SIG-M5 treated with dmso at 0.1 percent for 504 hours (cell line): ENCODE data around the gene GAK.
A peak's percentile ranks its signal among the peaks of the same experiment; 100 is the strongest.
"Not testable (repeated sequence)": the region's sequence is repeated elsewhere in the genome, so short reads cannot be mapped to it uniquely, and the experiment has no call there.

Experiments
- DNase-seq: peaks from one replicate; lab custom pipeline; 2025; ENCODE audit not compliant: unreplicated experiment; lab: John Stamatoyannopoulos, UW

Gene GAK

DNA sequence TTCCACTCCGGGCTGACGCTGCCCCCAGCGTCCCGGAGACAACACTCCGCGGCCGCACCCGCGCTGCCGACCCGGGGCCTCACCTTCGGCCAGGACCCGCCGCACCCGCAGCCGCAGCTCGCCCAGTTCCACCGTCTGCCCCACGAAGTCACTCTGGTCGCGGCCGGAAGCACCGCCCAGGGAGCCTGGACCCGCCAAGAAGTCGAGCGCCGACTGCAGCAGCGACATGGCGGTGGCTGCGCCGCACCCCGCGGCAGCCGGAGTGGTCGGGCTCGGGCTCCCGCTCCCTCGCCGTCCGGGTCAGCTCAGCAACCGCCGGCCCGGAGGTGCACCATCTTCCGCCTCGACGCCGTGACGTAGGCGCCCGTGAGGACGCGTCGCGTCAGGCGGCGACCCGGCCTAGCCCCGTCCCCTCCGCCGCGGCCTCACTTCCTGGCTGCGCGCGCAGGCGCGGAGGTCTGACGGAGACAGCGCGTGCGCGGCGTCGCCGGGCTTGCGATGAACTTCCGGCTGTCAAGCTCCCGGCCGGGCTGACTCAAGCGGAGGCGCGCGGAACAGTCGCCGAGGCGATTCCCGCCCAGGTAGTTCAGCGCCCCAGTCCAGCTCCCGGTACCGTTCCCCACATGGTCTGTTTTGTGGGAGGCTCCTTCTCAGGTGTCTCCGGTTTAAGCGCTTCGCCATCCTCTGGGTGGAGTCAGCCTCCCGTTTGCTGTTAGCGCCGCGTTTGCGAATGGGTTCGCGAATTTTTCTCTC lies at the start of gene GAK, which contains the start of gene TMEM175:
TSS of gene GAK (minus strand) at position 357 of the 753 bp plus-strand sequence. CDS start at position 228, 129 bp downstream.
TSS of gene TMEM175 (plus strand) at position 501 of the 753 bp plus-strand sequence. CDS start 15,280 bp downstream, outside the sequence.
- DNase-seq: peak; percentile 84

DNA sequence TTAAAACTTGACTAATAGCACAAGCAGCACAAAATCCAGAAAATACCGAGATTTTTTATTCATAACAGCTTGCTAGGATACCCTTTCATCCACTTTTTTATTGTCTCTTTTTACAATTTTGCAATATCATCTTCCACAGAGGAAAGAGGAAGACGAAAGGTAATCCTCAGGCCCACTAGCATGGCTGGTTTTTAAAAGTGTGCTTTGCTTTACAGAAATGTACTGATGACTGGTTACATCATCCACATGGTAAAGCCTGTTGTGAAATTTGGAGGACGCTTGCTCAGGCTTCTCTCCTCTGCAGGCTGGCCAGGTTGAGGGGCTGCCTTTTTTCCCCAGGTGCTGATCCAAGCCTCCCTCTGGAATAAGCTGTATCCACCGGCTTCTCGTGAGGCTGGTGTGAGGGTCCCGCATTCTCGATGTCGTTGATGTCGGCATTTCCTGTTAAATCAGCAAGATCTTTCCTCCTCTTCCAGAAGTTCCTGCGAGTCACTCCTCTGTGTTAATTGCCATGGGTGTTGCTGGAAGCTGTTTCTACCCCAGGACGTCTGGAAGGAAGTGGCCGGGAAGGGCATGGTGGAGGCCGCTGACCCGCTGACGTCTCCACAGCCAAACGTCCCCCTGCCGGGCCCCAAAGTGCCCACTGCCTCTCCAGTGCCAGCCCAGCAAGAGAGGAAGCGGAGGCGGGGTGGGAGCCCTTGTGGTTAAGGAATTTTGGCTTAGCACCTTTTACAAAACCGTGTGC lies 47.0 kb upstream of the GAK start:
- peak; percentile 94 for DNase-seq

GRCh38 chr4:976016-976415 lies 43.9 kb upstream of the GAK start:
- DNase-seq: not testable (repeated sequence)

- DNase-seq: no peak
Measured at GRCh38 chr4:974668-975067, 42.6 kb upstream of the GAK start.

GRCh38 chr4:973431-974397 lies 41.6 kb upstream of the GAK start, which contains the start of gene DGKQ:
Gene DGKQ, minus strand, starts transcription at chr4:973569. Its CDS starts 87 bp downstream, at chr4:973482.
- peak; percentile 54 for DNase-seq

GRCh38 chr4:972651-973424 lies 40.7 kb upstream of the GAK start:
- no peak for DNase-seq

DNA sequence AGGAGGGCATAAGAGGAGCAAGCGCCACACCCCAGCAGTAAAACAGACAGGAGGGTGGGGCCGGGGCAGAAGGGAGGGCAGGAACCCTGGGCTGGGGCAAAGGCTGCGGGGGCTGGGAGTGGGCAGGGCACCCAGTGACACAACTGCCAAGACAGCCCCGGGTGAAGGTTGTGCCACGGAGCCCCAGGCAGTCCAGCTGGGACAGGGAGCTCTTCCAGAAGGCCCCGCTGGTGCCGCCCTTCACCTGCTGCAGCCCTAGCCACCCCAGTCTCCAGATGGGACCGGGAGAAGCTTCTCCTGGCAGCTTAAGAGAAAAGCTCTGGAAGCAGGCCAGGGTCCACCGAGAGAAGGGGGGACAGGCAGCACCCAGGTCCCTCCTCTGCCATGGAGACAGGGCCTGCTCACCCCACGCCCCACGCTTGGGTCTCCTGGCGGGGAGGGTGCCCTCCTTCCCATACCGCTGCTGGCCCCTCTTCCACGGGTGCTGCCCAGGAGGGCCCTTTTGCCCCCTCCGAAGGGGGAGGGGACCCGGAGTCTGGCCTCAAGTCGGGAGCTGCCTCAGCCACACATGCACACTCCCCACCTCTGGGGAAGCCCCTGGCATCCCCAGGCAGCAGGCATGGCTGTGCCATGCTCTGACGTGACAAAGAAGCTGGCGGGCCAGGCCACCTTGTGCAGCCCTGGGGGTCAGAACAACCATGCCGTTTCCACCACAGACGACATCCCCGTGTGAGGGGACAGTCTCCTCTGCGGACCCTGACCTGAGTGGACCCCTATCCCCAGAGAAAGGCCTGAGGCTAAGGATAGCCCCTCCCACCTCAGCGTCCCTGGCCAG lies 39.8 kb upstream of the GAK start:
- no peak for DNase-seq

DNA sequence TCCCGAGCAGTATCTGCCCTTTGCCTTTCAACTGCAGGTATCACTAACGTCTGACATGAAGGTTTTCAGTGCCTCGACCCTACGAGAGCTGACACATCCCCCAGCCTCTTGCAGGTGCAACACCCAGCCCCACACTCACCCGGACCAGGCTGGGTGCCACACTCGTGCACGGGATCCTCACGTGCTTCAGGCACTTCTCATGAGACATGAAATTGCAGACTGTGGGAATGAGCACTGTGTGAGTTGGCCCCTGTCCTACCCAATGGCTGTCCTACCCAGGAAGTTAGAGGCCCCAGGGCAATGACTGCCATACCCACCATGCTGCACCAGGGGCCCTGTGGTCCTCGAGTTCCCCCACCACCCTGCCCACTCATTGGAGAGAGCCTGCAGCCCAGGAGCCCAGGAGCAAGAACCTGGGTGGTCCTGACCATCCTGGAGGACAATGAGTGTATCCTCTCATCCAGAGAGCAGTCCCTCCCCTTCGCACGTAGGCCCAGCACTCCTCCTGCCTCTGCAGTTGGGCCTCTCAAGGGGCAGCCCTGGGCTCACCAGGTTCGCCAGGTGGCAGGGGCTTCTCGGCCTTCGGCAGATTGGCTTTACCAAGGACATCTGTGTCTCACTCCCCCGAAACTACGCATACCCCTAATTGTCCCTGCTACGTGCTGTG lies 38.9 kb upstream of the GAK start:
- no peak for DNase-seq

DNA sequence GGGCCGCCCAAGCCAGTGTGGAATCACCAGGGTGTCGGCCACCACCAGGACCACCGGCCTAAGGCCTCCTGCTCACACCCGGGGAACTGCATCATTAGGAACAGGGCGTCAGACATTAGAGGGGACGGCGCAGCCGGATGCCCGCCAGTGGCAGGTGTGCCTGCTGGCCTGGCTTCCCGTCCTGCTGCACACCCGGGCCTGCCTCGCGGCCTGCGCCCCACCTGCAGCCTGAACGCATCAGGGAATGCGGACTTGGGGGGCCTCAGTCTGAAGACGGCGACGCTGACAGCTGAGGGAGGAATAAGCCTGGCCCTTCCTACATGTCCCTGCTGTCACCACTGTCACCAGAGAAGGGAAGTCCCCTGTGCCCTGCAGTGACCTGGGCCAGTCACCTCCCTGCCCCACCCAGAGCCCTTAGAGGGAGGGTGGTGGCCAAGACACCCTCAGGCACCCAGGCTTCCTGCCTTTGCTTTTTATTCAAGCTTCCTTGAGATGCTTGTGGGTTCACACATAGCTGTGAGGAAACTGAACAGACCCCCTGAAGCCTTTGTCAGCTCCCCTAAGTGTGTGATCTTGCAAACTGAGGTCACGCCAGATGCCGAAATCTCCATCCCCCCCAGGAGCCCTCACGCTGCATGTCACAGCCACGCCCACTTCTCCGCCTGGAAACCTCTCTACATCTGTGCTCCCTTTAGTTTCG lies 38.1 kb upstream of the GAK start:
- no peak for DNase-seq

GRCh38 chr4:968621-969394 lies 36.7 kb upstream of the GAK start:
- no peak for DNase-seq

DNA sequence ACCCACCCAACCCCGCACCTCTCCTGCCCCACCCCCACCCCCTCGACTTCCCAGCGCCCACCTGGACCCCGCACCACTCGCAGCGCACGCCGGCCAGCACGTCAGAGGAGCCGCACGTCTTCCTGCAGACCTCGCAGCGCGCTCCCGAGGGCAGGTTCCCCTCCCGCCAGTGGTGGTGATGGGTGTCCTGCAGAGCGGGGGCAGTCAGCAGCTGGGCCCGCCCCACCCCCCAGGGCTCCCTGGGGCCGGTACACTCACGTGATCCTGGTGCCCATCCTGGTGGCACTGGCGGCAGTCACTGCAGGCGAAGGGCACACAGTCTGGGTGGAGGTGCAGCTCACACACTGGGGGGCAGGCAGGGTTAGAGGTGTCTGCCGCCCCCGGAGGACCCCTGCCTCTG lies 36.1 kb upstream of the GAK start:
- DNase-seq: no peak

GRCh38 chr4:967113-968104 lies 35.3 kb upstream of the GAK start:
- no peak for DNase-seq

DNA sequence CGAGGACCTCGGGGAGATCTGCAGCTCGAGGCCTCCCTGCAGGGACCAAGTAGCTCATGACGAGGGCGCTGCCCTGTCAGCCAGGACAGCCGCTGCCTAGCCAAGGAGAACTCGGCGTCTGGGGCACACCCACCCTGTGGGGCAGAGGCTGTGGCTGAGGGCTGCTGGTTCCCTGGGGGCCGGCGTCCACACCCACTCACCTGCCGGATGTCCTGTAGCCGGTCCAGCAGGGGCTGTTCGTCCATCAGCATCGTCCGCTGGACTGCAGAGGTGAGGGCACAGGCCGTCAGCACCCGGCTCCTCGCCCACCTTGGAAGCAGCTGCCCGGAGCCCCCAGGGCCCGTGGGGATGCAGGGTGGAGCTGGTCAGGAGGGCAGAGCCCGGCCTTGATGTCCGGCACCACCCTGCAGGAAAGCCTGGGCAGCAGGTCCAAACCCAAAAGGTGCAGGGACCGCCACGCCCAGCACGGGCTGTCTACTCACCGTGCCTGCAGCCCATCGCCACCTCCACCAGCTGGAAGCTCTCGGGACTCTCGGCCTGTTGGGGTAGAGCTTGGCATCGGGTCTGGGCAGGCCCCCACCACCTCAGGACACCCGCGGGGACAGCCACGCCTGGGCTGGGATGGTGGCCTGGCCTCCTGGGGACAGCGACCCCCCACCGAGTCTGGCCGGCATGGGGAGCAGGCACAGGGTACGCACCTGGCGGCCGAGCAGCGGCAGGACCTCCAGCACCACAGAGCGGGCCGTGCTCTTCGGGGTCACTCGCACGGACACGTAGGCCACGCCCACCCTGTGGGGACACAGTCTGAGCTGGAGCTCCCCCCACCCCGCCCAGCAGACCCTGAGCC lies 34.4 kb upstream of the GAK start:
- no peak for DNase-seq

- DNase-seq: no peak
Measured at GRCh38 chr4:965766-966134, 33.6 kb upstream of the GAK start.

DNA sequence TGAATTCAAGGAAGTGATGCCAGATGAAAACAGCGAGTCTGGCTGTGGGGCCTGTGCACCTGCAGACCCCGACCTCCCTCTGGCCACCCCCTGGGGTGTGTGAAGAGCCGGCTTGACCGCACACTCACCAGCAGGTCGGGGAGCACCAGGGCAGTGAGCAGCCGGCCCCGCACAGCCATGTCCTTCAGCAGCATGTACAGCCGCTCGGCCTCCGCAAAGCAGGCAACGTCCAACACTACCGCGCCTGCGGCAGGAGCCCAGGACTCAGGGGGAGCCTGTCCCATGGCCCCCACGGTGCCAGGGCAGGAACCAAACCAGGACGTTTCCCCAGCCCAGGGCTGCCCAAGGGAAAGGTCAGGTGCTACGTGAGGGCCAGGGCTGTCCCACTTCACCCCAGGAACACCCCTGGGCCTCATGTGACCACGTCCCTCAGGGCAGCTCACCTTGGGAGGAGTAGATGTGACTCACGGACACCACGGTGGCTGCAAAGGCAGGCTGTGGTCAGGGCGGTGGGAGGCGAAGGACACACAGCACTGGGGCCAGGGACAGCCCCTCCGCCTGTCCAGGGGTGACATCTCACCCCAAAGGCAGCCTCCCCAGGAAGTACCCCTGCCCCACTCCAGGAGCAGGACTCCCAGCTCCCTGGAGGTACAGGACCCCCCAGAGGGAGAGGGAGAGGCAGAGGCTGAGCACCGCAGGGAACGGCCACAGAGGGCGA lies 33.1 kb upstream of the GAK start:
- no peak for DNase-seq
